Activated T-helper 17 cell treated with anti-CD3 and anti-CD28 coated beads, Interleukin-2, amount 50 U/mL, for 72 hours (primary cell): Measurements from ENCODE around the gene HELZ2. TPM values are rescaled to one million over a fixed set of nuclear protein-coding genes. Genes with fewer than 3 reads are reported as not detected.
A peak's percentile ranks its signal among the peaks of the same experiment; 100 is the strongest.
"Not testable (repeated sequence)": the region's sequence is repeated elsewhere in the genome, so short reads cannot be mapped to it uniquely, and the experiment has no call there.

Experiments used
- ATAC-seq: fragments of 150-1000 bp; cut with Tn5 transposase; replicated peaks from 2 replicates; pipeline ENCODE4 v1.10.0; 2021; ENCODE audit warnings: mild to moderate bottlenecking, moderate library complexity
- H3K27ac Mint-ChIP-seq: one replicate; pipeline ENCODE4 v1.8.0; 2022; ENCODE audit warnings: mixed read lengths
- H3K27me3 Mint-ChIP-seq: one replicate; pipeline ENCODE4 v1.8.0; 2022; ENCODE audit warnings: mixed read lengths
- H3K36me3 Mint-ChIP-seq: one replicate; pipeline ENCODE4 v1.8.0; 2022; ENCODE audit warnings: low read depth, mild to moderate bottlenecking, mixed read lengths
- H3K4me1 Mint-ChIP-seq: one replicate; pipeline ENCODE4 v1.8.0; 2022; ENCODE audit warnings: mixed read lengths
- H3K4me3 Mint-ChIP-seq: one replicate; pipeline ENCODE4 v1.8.0; 2022; ENCODE audit warnings: mild to moderate bottlenecking, mixed read lengths
- H3K9me3 Mint-ChIP-seq: one replicate; pipeline ENCODE4 v1.8.0; 2022; ENCODE audit warnings: mixed read lengths
- total RNA-seq, 2 donors: library from RNA; stranded (reverse); gene quantifications; one replicate each; pipeline ENCODE4 v1.2.3, GENCODE V29; 2022

The HELZ2 gene, protein sequence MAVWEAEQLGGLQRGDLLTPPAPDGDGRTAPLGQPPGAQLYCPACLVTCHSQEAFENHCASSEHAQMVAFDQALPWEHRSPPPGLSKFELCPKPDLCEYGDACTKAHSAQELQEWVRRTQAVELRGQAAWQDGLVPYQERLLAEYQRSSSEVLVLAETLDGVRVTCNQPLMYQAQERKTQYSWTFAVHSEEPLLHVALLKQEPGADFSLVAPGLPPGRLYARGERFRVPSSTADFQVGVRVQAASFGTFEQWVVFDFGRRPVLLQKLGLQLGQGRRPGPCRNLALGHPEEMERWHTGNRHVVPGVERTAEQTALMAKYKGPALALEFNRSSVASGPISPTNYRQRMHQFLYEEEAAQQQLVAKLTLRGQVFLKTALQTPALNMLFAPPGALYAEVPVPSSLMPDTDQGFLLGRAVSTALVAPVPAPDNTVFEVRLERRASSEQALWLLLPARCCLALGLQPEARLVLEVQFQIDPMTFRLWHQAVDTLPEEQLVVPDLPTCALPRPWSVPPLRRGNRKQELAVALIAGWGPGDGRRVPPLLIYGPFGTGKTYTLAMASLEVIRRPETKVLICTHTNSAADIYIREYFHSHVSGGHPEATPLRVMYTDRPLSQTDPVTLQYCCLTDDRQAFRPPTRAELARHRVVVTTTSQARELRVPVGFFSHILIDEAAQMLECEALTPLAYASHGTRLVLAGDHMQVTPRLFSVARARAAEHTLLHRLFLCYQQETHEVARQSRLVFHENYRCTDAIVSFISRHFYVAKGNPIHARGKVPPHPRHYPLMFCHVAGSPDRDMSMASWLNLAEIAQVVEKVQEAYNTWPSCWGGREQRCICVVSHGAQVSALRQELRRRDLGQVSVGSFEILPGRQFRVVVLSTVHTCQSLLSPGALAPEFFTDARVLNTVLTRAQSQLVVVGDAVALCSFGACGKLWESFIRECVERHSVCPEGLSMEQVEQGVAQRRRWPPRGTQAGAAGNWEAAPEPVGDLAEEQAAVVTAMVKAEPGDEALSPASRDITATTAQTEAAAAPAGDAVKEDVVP (N-terminal part only)
- total RNA-seq, result 10 to 100 TPM in 1 of 2 donors, 1 to 10 TPM in 1; 8.2 to 12.6 TPM

- no peak within 1 kb of the TSS for H3K27ac Mint-ChIP-seq
- ATAC-seq, result peak; percentile 93
Measured at GRCh38 chr20:63574156-63574828, at the start of gene HELZ2. Gene HELZ2 (minus strand): TSS chr20:63574239. CDS start chr20:63572385, 1,854 bp downstream.

DNA sequence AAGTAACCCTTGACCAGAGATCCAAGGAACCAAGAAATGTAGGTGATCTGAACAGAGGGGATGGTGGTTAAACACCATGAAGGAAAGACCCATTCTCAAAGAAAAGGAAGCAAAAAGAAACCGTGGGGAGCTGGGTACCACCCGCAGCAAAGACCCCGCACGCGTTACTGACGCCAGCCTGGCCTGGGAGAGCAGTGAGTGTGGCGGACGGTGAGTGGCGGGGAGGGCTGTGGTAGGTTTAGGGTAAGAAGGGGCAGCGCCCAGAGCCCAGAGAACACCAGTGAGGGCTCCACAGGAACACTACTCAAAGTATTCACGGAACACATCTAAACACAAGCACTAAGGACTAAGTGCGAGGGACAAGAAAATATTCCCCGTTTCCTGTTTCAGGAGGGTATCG is 48.7 kb upstream of the HELZ2 start:
- Mint-ChIP-seq H3K27ac (peak overlapping the region; percentile 30), H3K4me3 (no peak overlapping the region), H3K9me3 (no peaks in the 10 kb centered on the region), H3K27me3 (no peaks in the 10 kb centered on the region), H3K36me3 (peaks cover 33% of the 10 kb centered on the region), H3K4me1 (peaks cover 12% of the 10 kb centered on the region)
- no peak for ATAC-seq

More at GRCh38 chr20:63574156-63574828, at the start of gene HELZ2:
- Mint-ChIP-seq H3K36me3 (no peaks in the 10 kb centered on the region), H3K27me3 (peaks cover 3% of the 10 kb centered on the region), H3K4me3 (peak within 1 kb of the TSS; percentile 61), H3K4me1 (no peaks in the 10 kb centered on the region), H3K9me3 (no peaks in the 10 kb centered on the region)

GRCh38 chr20:63622096-63622495 is 48.1 kb upstream of the HELZ2 start:
- peak overlapping the region; percentile 30 for H3K27ac Mint-ChIP-seq
- no peaks in the 10 kb centered on the region for H3K9me3 Mint-ChIP-seq
- H3K4me1 Mint-ChIP-seq, result peaks cover 12% of the 10 kb centered on the region
- no peak overlapping the region for H3K4me3 Mint-ChIP-seq
- peaks cover 37% of the 10 kb centered on the region for H3K36me3 Mint-ChIP-seq
- H3K27me3 Mint-ChIP-seq, result no peaks in the 10 kb centered on the region
- no peak for ATAC-seq

- H3K36me3 Mint-ChIP-seq, result peaks cover 48% of the 10 kb centered on the region
Measured at GRCh38 chr20:63620991-63621390, 47.0 kb upstream of the HELZ2 start.

DNA sequence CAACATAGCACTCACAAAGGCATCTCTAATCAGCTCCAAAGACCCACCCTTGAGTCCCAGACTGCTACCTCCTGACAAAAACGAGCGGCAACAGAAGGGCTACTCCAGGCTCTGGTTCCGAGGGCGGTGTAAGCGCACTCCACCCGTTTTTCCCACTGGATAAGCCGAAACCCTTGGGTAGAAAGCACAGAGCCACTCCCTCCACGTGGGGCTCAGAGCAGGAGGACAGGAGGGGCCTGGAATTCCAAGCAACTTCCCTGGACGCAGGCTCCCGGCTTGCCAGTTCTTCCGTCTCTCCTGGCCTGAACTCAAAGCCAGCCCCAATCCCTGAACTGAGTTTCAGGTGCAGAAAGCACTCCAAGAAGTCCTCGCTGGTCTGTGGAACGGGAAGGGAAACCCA is 45.5 kb upstream of the HELZ2 start:
- no peak overlapping the region for H3K27ac Mint-ChIP-seq
- no peaks in the 10 kb centered on the region for H3K27me3 Mint-ChIP-seq
- H3K4me1 Mint-ChIP-seq, result peaks cover 8% of the 10 kb centered on the region
- H3K9me3 Mint-ChIP-seq, result no peaks in the 10 kb centered on the region
- H3K4me3 Mint-ChIP-seq, result no peak overlapping the region
- peaks cover 62% of the 10 kb centered on the region for H3K36me3 Mint-ChIP-seq
- no peak for ATAC-seq

More at GRCh38 chr20:63620991-63621390, 47.0 kb upstream of the HELZ2 start:
- H3K4me1 Mint-ChIP-seq, result peaks cover 12% of the 10 kb centered on the region
- no peaks in the 10 kb centered on the region for H3K9me3 Mint-ChIP-seq
- H3K4me3 Mint-ChIP-seq, result no peak overlapping the region
- H3K27ac Mint-ChIP-seq, result no peak overlapping the region
- no peak for ATAC-seq
- H3K27me3 Mint-ChIP-seq, result no peaks in the 10 kb centered on the region

- peaks cover 8% of the 10 kb centered on the region for H3K4me1 Mint-ChIP-seq
- no peak overlapping the region for H3K4me3 Mint-ChIP-seq
- no peaks in the 10 kb centered on the region for H3K27me3 Mint-ChIP-seq
- H3K27ac Mint-ChIP-seq, result no peak overlapping the region
- peaks cover 66% of the 10 kb centered on the region for H3K36me3 Mint-ChIP-seq
- H3K9me3 Mint-ChIP-seq, result no peaks in the 10 kb centered on the region
- no peak for ATAC-seq
Measured at GRCh38 chr20:63619086-63619485, 45.0 kb upstream of the HELZ2 start.

GRCh38 chr20:63618291-63618980 is 44.4 kb upstream of the HELZ2 start:
- Mint-ChIP-seq H3K27ac (no peak overlapping the region), H3K9me3 (no peaks in the 10 kb centered on the region), H3K27me3 (no peaks in the 10 kb centered on the region), H3K4me3 (no peak overlapping the region), H3K4me1 (peaks cover 8% of the 10 kb centered on the region), H3K36me3 (peaks cover 72% of the 10 kb centered on the region)
- no peak for ATAC-seq

DNA sequence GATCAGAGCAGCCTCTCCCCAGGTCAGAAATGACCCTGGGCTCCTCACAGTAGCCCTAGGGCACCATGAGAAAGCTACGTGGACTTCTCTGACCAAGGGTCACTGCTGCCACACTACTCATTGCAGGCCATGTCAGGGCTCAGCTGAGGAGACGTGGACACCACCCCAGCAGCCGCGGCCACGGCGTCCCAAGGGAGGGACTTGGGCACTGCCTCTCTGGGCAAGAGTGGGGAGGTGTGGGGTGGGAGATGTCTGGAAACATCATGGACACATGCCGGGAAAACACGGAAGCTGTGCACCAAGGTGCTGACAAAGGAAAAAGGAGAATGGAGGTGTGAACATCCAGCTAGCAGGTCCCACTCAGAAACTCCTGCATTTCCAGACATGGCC is 43.8 kb upstream of the HELZ2 start:
- H3K4me1 Mint-ChIP-seq, result peaks cover 7% of the 10 kb centered on the region
- H3K27me3 Mint-ChIP-seq, result no peaks in the 10 kb centered on the region
- H3K9me3 Mint-ChIP-seq, result no peaks in the 10 kb centered on the region
- no peak for ATAC-seq
- no peak overlapping the region for H3K27ac Mint-ChIP-seq
- no peak overlapping the region for H3K4me3 Mint-ChIP-seq
- H3K36me3 Mint-ChIP-seq, result peaks cover 77% of the 10 kb centered on the region

DNA sequence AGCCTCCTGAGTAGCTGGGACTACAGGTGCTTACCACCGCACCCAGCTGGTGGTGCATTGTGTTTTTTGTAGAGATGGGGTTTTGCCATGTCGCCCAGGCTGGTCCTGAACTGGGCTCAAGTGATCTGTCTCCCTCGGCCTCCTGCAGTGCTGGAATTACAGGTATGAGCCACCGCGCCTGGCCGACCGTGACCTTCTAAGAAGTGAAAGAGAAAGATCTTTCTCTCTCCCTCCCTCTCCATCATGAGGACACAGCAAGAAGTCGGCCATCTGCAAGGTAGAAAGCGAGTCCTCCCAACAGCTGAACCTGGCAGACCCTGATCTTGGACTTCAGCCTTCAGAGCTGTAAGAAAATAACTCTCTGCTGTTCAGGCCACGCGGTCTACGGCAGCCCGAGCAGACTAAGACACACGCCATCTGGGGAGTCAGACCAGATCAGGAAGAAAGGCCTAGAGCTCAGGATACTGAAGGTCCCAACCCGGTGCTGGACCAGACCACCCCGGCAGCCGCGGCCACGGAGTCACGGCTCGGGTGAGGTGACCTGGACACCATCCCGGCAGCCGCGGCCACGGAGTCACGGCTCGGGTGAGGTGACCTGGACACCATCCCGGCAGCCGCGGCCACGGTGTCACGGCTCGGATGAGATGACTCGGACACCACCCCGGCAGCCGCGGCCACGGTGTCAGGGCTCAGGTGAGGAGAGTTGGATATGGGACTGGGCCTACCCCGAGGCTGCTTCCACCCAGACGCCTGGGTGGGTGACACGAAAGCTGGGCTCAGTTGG is 43.2 kb upstream of the HELZ2 start:
- no peaks in the 10 kb centered on the region for H3K27me3 Mint-ChIP-seq
- ATAC-seq, result no peak
- H3K4me1 Mint-ChIP-seq, result peaks cover 1% of the 10 kb centered on the region
- peaks cover 77% of the 10 kb centered on the region for H3K36me3 Mint-ChIP-seq
- no peak overlapping the region for H3K4me3 Mint-ChIP-seq
- H3K27ac Mint-ChIP-seq, result no peak overlapping the region
- H3K9me3 Mint-ChIP-seq, result no peaks in the 10 kb centered on the region

GRCh38 chr20:63613863-63614594 is 40.0 kb upstream of the HELZ2 start:
- not testable (repeated sequence) for H3K4me1 Mint-ChIP-seq, H3K4me3 Mint-ChIP-seq, H3K27me3 Mint-ChIP-seq, H3K27ac Mint-ChIP-seq, ATAC-seq, H3K9me3 Mint-ChIP-seq
- H3K36me3 Mint-ChIP-seq, result peaks cover 76% of the 10 kb centered on the region

GRCh38 chr20:63612276-63612931 is 38.4 kb upstream of the HELZ2 start:
- H3K9me3 Mint-ChIP-seq, result no peaks in the 10 kb centered on the region
- ATAC-seq, result no peak
- H3K4me3 Mint-ChIP-seq, result no peak overlapping the region
- H3K27me3 Mint-ChIP-seq, result no peaks in the 10 kb centered on the region
- peaks cover 62% of the 10 kb centered on the region for H3K36me3 Mint-ChIP-seq
- no peaks in the 10 kb centered on the region for H3K4me1 Mint-ChIP-seq
- H3K27ac Mint-ChIP-seq, result no peak overlapping the region

DNA sequence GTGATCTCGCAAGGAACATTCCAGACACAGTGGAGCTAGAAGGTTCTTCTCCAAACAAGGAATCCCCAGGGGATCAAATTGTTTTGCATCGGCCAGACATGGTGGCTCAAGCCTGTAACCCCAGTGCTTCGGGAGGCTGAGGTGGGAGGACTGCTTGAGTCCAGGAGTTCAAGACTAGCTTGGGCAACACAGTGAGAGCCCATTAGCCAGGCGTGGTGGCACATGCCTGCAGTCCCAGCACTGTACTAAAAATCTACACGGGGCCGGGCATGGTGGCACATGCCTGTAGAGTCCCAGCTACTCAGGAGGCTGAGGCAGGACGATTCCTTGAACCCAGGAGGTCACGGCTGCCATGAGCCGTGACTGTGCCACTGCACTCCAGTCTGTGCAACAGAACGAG is 37.6 kb upstream of the HELZ2 start:
- Mint-ChIP-seq H3K9me3 (no peaks in the 10 kb centered on the region), H3K4me1 (no peaks in the 10 kb centered on the region), H3K27me3 (no peaks in the 10 kb centered on the region), H3K36me3 (peaks cover 55% of the 10 kb centered on the region), H3K4me3 (no peak overlapping the region), H3K27ac (no peak overlapping the region)
- no peak for ATAC-seq
